ENCODE data around the gene CYTH2. TPM values are rescaled to one million over a fixed set of nuclear protein-coding genes. Genes with fewer than 3 reads are reported as not detected.

CYTH2 gene
- total RNA-seq, 4 donors from 2014 or later = 91.6 to 232 (median 139) TPM

- intact Hi-C loops (cut with DNase I) = no loop called here
- Histone ChIP-seq H3K4me1 (no peaks in the 10 kb centered on the region), H3K9me3 (no peaks in the 10 kb centered on the region), H3K27ac (no peak within 1 kb of the TSS), H3K4me3 (replicated peaks in 1 of 3) (no peak within 1 kb of the TSS), H3K27me3 (no peaks in the 10 kb centered on the region), H3K36me3 (peaks cover 36 to 41% of the 10 kb centered on the region in 2 donors)
- no peak for DNase-seq
- no peak for TF ChIP-seq CTCF (IDR thresholded peaks at IDR 0.05)
- no peak for TF ChIP-seq POLR2A (IDR thresholded peaks at IDR 0.05)
- WGBS, 2 donors = 86 to 88% methylated on average over 13 to 16 of the region's 16 CpGs
Measured at GRCh38 chr19:48455171-48455907, 13.8 kb upstream of the CYTH2 start, which contains the start of gene KCNJ14. TSS of gene KCNJ14 (plus strand) at chr19:48455574. CDS start at chr19:48461725, 6,151 bp downstream.

- H3K27me3 ChIP-seq = no peaks in the 10 kb centered on the region
- no peaks in the 10 kb centered on the region for H3K4me1 ChIP-seq
- 94 to 100% methylated on average over 2 to 11 of the region's 11 CpGs for WGBS, 2 donors
- no peak overlapping the region for H3K27ac ChIP-seq
- no peak for DNase-seq
- peaks cover 29 to 34% of the 10 kb centered on the region in 2 donors for H3K36me3 ChIP-seq
- no peak overlapping the region for H3K4me3 ChIP-seq (replicated peaks in 1 of 3)
- H3K9me3 ChIP-seq = no peaks in the 10 kb centered on the region
- intact Hi-C loops (cut with DNase I) = no loop called here
- TF ChIP-seq CTCF (IDR thresholded peaks at IDR 0.05) (no peak), POLR2A (IDR thresholded peaks at IDR 0.05) (no peak)
Measured at GRCh38 chr19:48455908-48456562, 13.1 kb upstream of the CYTH2 start.

GRCh38 chr19:48456864-48457263 is 12.3 kb upstream of the CYTH2 start:
- H3K36me3 ChIP-seq = peaks cover 21 to 26% of the 10 kb centered on the region in 2 donors
- H3K27ac ChIP-seq = no peak overlapping the region
- intact Hi-C loops (cut with DNase I) = no loop called here
- H3K4me3 ChIP-seq (replicated peaks in 1 of 3) = no peak overlapping the region
- H3K9me3 ChIP-seq = no peaks in the 10 kb centered on the region
- H3K27me3 ChIP-seq = no peaks in the 10 kb centered on the region
- 97 to 98% methylated on average over 4 of the region's 4 CpGs for WGBS, 2 donors
- no peak for TF ChIP-seq POLR2A (IDR thresholded peaks at IDR 0.05)
- TF ChIP-seq CTCF (IDR thresholded peaks at IDR 0.05) = no peak
- H3K4me1 ChIP-seq = no peaks in the 10 kb centered on the region
- no peak for DNase-seq

- no peaks in the 10 kb centered on the region for H3K9me3 ChIP-seq
- DNase-seq = no peak
- intact Hi-C loops (cut with DNase I) = no loop called here
- no peaks in the 10 kb centered on the region for H3K27me3 ChIP-seq
- no peaks in the 10 kb centered on the region for H3K4me1 ChIP-seq
- TF ChIP-seq POLR2A (IDR thresholded peaks at IDR 0.05) = no peak
- no peak for TF ChIP-seq CTCF (IDR thresholded peaks at IDR 0.05)
- no peak overlapping the region for H3K27ac ChIP-seq
- H3K36me3 ChIP-seq = peaks cover 11 to 16% of the 10 kb centered on the region in 2 donors
- H3K4me3 ChIP-seq (replicated peaks in 1 of 3) = no peak overlapping the region
- 94 to 95% methylated on average over 2 of the region's 2 CpGs for WGBS, 2 donors
Measured at GRCh38 chr19:48458016-48458415, 11.2 kb upstream of the CYTH2 start.

GRCh38 chr19:48461651-48461981 is 7.6 kb upstream of the CYTH2 start:
- intact Hi-C loops (cut with DNase I) = no loop called here
- no peak for DNase-seq

More at GRCh38 chr19:48461651-48461981, 7.6 kb upstream of the CYTH2 start:
- Histone ChIP-seq H3K4me3 (replicated peaks in 1 of 3) (no peak overlapping the region), H3K36me3 (no peaks in the 10 kb centered on the region), H3K27me3 (no peaks in the 10 kb centered on the region), H3K4me1 (no peaks in the 10 kb centered on the region), H3K9me3 (no peaks in the 10 kb centered on the region), H3K27ac (no peak overlapping the region)
- WGBS, 2 donors = 90% methylated on average over 23 to 32 of the region's 36 CpGs
- no peak for TF ChIP-seq CTCF (IDR thresholded peaks at IDR 0.05)
